Measurements from ENCODE around the gene PRPF8.
"Not testable (repeated sequence)": the region's sequence is repeated elsewhere in the genome, so short reads cannot be mapped to it uniquely, and the experiment has no call there.

DNA sequence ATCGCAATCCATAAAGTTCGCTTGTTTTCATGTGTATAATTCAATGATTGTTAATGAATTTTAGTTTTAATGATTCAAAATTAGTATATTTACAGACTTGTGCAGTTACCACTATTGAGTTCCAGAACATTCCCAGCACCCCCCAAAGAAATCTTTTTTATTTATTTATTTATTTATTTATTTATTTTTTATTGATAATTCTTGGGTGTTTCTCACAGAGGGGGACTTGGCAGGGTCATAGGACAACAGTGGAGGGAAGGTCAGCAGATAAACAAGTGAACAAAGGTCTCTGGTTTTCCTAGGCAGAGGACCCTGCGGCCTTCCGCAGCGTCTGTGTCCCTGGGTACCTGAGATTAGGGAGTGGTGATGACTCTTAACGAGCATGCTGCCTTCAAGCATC, 3.7 kb upstream of the PRPF8 start:
- not testable (repeated sequence) for TF ChIP-seq EZH2 (IDR thresholded peaks at IDR 0.05; ENCODE audit: borderline replicate concordance, insufficient read depth, low read depth, low read length, poor library complexity, severe bottlenecking)
- TF ChIP-seq, protein P1, sequence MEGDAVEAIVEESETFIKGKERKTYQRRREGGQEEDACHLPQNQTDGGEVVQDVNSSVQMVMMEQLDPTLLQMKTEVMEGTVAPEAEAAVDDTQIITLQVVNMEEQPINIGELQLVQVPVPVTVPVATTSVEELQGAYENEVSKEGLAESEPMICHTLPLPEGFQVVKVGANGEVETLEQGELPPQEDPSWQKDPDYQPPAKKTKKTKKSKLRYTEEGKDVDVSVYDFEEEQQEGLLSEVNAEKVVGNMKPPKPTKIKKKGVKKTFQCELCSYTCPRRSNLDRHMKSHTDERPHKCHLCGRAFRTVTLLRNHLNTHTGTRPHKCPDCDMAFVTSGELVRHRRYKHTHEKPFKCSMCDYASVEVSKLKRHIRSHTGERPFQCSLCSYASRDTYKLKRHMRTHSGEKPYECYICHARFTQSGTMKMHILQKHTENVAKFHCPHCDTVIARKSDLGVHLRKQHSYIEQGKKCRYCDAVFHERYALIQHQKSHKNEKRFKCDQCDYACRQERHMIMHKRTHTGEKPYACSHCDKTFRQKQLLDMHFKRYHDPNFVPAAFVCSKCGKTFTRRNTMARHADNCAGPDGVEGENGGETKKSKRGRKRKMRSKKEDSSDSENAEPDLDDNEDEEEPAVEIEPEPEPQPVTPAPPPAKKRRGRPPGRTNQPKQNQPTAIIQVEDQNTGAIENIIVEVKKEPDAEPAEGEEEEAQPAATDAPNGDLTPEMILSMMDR (IDR thresholded peaks at IDR 0.05) = not testable (repeated sequence)

Measured in B cell (primary cell).